Dendritic cell treated with granulocyte-macrophage colony-stimulating factor and Interleukin-4, amounts not matched to agents 40 ng/mL and 50 ng/mL, for 4 days (primary cell): Measurements from ENCODE around the gene CACNA1E.

Experiments
- H3K27ac Mint-ChIP-seq: one replicate; pipeline ENCODE4 v1.8.0; 2022; ENCODE audit warnings: mild to moderate bottlenecking, mixed read lengths
- H3K27me3 Mint-ChIP-seq: one replicate; pipeline ENCODE4 v1.8.0; 2022; ENCODE audit warnings: mild to moderate bottlenecking, mixed read lengths
- H3K36me3 Mint-ChIP-seq: one replicate; pipeline ENCODE4 v1.8.0; 2022; ENCODE audit warnings: low read depth, mixed read lengths
- H3K4me1 Mint-ChIP-seq: one replicate; pipeline ENCODE4 v1.8.0; 2022; ENCODE audit warnings: low read depth, mixed read lengths
- H3K4me3 Mint-ChIP-seq: one replicate; pipeline ENCODE4 v1.8.0; 2022; ENCODE audit warnings: mild to moderate bottlenecking, moderate library complexity, mixed read lengths
- H3K9me3 Mint-ChIP-seq: one replicate; pipeline ENCODE4 v1.8.0; 2022; ENCODE audit warnings: mixed read lengths
- intact Hi-C: fragments of 100-400 bp; cut with micrococcal nuclease; formaldehyde crosslinking; loops from one replicate; pipeline ENCODE4 v1.15.0; 2022

The CACNA1E gene

DNA sequence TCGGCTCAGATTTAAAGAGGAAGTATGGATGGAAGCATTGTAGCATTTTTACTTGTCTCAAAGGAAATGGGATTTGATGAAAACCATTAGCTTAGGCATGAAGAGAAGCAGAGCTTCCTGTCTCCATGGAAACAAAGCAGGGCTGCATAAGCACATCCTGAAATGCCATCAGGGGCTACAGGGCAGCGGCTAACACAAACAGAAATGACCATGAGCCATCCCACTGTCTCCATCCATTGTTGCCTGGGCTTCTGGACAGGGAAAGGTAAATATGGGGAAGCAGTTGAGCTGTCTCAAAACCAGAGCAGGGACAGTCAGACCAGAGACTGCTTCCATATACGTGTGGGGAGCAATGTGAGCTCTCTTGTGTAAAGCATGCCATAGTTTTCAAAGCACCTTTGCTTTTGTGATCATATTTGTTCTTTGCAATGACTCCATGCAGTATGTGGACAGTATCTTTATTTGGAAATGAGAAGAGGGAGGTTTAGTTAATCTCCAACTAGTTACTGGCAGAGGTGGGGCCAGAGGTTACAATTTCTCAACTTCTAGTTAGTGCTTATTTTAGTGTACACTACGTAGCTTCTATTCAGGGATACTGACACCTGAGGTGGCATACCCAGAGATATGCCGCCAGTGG, 176.1 kb downstream of the CACNA1E start:
- H3K4me3 Mint-ChIP-seq = no peak overlapping the region
- H3K36me3 Mint-ChIP-seq = no peaks in the 10 kb centered on the region
- peaks cover 12% of the 10 kb centered on the region for H3K9me3 Mint-ChIP-seq
- intact Hi-C loops = no loop called here
- H3K27ac Mint-ChIP-seq = no peak overlapping the region
- H3K27me3 Mint-ChIP-seq = no peaks in the 10 kb centered on the region
- no peaks in the 10 kb centered on the region for H3K4me1 Mint-ChIP-seq

DNA sequence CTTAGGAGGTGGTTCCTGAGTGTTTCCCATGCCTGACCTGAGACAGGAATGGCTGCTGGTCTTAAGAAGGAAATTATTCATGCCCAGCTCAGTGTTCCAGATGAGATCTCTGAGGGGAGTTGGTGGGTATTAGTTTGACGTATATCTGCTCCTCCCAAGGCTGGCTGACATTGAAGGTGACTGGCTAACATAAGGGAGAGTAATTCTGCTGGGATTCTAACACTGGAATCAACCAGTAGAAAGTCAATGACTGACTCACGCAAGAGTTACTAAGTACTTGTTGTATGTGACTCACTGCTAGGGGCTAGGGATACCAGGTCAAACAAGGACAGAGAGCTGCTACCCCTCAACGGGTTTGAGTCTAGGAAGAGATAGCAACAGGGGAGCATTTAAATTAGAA, 177.3 kb downstream of the CACNA1E start:
- Mint-ChIP-seq H3K27me3 (peaks cover 1% of the 10 kb centered on the region), H3K4me1 (no peaks in the 10 kb centered on the region), H3K27ac (no peak overlapping the region), H3K9me3 (peaks cover 12% of the 10 kb centered on the region), H3K36me3 (no peaks in the 10 kb centered on the region), H3K4me3 (no peak overlapping the region)
- intact Hi-C loops = no loop called here

DNA sequence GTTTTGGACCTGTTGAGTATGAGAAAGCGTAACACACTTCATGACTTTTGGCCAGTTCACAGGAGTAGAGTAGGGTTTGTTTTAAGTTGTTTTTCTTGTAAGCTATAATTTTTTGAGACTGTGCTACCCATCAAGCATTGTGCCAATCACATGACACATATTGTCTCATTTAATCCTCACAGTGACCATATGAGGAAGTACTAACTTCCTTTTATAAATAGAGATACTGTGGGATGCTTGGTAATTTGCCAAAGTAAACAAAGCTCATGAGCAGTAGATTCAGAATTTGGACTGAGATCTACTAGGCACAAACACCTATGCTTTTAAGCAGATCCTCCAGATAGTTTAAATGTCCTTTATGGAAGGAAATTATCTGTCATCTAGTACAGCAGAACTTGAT, 178.3 kb downstream of the CACNA1E start:
- Mint-ChIP-seq H3K27ac (no peak overlapping the region), H3K36me3 (no peaks in the 10 kb centered on the region), H3K4me1 (no peaks in the 10 kb centered on the region), H3K9me3 (peaks cover 12% of the 10 kb centered on the region), H3K4me3 (no peak overlapping the region), H3K27me3 (peaks cover 1% of the 10 kb centered on the region)
- intact Hi-C loops = no loop called here

DNA sequence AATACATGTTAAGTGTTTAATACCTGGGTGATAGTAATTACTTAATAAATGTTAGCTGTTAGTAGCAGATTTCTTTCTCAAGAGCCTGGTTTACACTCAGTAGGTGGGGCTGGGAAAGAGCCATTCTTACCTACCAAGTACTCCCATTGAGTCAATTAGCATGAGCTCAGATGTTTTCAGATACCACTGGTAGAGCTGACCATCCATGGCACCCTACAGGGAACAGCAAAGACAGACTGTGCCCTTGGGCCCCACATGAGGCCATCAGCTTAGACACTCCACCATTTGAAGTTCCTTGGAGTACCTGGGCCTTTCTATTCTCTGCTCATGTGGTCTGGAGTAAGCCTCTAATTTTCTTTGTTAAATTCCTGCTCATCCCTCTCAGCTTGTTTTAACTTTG, 179.3 kb downstream of the CACNA1E start:
- H3K4me1 Mint-ChIP-seq = no peaks in the 10 kb centered on the region

DNA sequence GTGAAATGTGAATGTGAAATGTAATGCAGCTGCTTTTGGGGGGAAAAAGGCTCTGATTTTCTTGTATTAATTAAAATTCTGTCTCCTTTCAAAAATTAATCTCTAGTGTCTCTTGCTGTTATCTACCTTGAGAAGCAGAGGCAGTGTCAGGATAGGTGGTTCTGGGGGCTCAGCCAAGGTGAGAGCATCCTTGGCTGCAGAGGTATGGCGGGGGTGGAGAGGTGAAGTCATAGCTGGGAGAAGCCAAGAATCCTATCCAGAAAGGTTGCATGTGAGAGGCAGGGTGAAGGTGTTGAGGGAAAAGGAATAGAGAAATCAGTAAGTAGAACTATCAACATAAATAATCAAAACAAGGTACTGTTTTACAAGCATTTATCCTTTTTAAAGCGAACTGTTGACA, 181.2 kb downstream of the CACNA1E start:
- intact Hi-C loops = no loop called here
- no peaks in the 10 kb centered on the region for H3K4me1 Mint-ChIP-seq

More for the DNA sequence above, 179.3 kb downstream of the CACNA1E start:
- Mint-ChIP-seq H3K27me3 (peaks cover 1% of the 10 kb centered on the region), H3K36me3 (no peaks in the 10 kb centered on the region), H3K4me3 (no peak overlapping the region), H3K27ac (no peak overlapping the region), H3K9me3 (peaks cover 12% of the 10 kb centered on the region)
- intact Hi-C loops = no loop called here

DNA sequence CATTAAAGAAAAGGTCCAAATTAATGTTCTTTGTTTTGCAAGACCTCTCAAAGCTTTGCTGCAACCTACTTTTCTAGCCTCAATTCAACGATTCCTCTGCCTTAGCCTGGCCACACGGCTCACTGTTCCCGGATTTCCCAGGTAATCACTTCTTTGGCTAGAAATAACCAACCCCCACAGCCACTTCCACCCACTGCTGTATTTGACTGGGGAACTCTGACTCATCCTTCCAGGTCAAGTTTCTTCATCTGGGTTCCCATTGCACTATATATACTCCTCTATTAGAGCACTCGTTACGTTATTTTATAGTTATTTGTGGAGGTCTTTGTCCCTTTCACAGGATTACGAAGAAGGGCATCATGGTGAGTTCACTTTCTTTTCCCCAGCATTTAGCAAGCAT, 185.9 kb downstream of the CACNA1E start:
- intact Hi-C loops = no loop called here
- Mint-ChIP-seq H3K27ac (no peak overlapping the region), H3K4me1 (no peaks in the 10 kb centered on the region), H3K9me3 (no peaks in the 10 kb centered on the region), H3K36me3 (no peaks in the 10 kb centered on the region), H3K27me3 (peaks cover 3% of the 10 kb centered on the region), H3K4me3 (no peak overlapping the region)

More for the DNA sequence above, 181.2 kb downstream of the CACNA1E start:
- H3K36me3 Mint-ChIP-seq = no peaks in the 10 kb centered on the region
- no peak overlapping the region for H3K27ac Mint-ChIP-seq
- H3K27me3 Mint-ChIP-seq = peaks cover 3% of the 10 kb centered on the region
- no peak overlapping the region for H3K4me3 Mint-ChIP-seq
- peaks cover 12% of the 10 kb centered on the region for H3K9me3 Mint-ChIP-seq

DNA sequence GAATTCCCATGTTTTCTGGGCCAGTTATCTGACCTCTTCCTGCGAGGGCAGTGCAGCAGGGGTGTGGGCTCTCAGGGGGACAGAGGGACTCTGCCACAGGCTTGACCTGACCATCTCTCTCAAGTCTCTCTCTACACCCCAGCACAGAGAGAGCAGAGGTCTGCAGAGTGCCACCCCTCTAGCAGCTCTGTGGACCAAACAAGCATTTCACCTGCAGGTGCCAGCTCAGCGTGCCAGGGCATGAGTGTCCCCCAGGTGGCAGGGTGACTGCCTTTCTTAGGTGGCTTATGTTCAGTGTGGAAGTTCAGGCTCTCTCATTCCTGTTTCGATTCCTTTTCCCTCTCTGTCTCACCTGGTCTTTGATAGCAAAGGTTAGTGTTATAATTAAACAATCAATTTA, 191.3 kb downstream of the CACNA1E start:
- H3K27me3 Mint-ChIP-seq = peaks cover 5% of the 10 kb centered on the region
- H3K27ac Mint-ChIP-seq = no peak overlapping the region
- no peaks in the 10 kb centered on the region for H3K9me3 Mint-ChIP-seq
- intact Hi-C loops = loop anchor here (10.0 kb wide), 1 partner anchor 200 kb away; no protein-coding TSS in a partner anchor
- no peak overlapping the region for H3K4me3 Mint-ChIP-seq
- no peaks in the 10 kb centered on the region for H3K36me3 Mint-ChIP-seq
- H3K4me1 Mint-ChIP-seq = no peaks in the 10 kb centered on the region

DNA sequence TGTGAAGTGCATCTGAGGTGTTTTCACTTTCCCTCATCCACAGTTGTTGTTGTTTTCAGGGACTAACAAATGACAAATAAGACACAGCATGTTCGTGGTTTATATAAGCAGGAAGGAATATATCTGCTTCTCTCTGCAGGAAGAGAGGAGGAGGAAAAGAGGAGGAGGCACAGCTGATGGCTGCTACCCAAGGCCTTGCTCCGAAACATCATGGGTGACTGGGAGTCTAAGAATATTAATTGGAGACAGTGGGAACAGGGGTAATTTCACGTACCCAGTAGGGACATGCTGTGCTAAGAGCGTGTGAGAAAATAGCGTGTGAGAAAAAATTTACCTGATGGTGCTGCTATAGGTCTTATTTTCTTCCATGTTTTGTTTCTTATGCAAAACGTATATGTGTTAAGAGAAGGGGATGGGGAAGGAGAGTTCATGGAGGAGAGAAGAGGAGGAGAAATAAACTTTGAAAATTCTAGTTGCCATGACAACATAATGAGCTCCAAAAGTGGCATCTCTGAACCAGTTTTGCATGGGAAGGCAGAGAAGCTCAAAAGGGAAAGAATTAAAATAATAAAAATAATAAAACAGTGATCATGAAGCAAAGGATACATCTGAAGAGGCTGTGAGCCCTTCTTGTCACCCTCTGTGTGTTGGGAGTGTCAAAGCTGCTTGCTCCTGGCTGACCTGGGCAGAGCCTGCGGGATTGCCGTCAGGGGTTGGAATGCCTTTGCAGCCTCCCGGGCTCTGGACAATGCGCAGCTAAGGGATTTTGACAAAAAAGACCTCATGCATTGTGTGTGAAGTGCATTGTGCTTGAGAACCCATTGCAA, 192.0 kb downstream of the CACNA1E start:
- H3K36me3 Mint-ChIP-seq = no peaks in the 10 kb centered on the region
- H3K9me3 Mint-ChIP-seq = no peaks in the 10 kb centered on the region
- H3K27ac Mint-ChIP-seq = no peak overlapping the region
- H3K27me3 Mint-ChIP-seq = peaks cover 5% of the 10 kb centered on the region
- intact Hi-C loops = loop anchor here (10.0 kb wide), 1 partner anchor 201 kb away; no protein-coding TSS in a partner anchor
- H3K4me1 Mint-ChIP-seq = no peaks in the 10 kb centered on the region
- H3K4me3 Mint-ChIP-seq = no peak overlapping the region

DNA sequence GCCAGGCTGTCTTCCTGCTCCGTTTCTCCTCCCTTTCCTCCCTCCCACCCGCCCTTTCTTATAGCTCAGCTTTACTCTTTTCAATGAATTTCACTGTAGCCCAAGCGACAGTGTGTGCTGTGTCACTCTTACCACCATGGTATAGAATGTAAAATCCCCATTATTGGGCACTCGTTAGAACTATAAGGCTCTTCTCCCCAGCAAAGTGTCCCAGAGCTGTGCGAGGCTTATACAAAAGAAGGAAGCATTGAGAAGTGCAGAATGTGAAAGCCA, 192.5 kb downstream of the CACNA1E start:
- Mint-ChIP-seq H3K27ac (no peak overlapping the region), H3K4me3 (no peak overlapping the region), H3K27me3 (peaks cover 5% of the 10 kb centered on the region), H3K36me3 (no peaks in the 10 kb centered on the region), H3K9me3 (no peaks in the 10 kb centered on the region), H3K4me1 (no peaks in the 10 kb centered on the region)
- intact Hi-C loops = loop anchor here (10.0 kb wide), 1 partner anchor 201 kb away; no protein-coding TSS in a partner anchor

DNA sequence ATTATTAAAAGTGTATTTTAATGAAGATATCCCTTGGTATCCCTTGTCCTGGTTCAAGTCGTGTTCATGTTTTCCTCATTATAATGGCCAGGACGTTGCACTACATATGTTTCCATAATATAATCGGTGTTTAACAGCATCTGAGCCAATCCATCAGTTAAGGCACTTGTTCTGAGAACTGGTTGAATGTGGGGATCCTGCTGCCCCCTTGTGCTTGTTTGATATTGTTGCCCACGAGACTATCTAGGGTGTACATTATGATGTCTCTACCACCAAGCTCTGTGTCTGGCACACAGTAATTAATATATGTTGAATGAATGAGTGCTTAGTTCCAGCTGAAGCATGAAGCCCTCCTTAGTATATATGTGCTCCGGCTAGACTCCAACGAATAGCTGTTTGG, 193.0 kb downstream of the CACNA1E start:
- Mint-ChIP-seq H3K4me1 (no peaks in the 10 kb centered on the region), H3K27ac (no peak overlapping the region), H3K9me3 (no peaks in the 10 kb centered on the region), H3K4me3 (no peak overlapping the region), H3K36me3 (no peaks in the 10 kb centered on the region), H3K27me3 (peaks cover 5% of the 10 kb centered on the region)
- intact Hi-C loops = loop anchor here (10.0 kb wide), 1 partner anchor 201 kb away; no protein-coding TSS in a partner anchor

DNA sequence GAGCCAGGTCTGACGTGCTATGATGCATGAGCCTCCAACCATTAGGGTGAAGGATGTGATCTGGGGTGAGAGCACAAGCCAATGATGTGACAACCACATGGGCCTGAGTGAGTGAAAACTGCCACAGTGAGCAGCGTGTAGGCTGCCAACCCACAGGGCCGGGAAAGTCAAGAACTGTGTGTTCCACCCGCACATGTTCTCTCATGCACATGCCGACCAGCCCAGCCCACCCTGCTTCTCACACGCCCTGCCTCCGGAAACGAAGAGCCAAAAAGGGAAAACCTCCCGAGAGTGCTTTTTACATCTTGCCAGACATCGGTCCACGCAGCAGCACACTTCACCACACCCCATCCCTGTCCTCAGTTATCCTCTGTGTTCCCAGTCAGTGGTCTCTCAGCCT, 197.0 kb downstream of the CACNA1E start:
- no peaks in the 10 kb centered on the region for H3K4me1 Mint-ChIP-seq

DNA sequence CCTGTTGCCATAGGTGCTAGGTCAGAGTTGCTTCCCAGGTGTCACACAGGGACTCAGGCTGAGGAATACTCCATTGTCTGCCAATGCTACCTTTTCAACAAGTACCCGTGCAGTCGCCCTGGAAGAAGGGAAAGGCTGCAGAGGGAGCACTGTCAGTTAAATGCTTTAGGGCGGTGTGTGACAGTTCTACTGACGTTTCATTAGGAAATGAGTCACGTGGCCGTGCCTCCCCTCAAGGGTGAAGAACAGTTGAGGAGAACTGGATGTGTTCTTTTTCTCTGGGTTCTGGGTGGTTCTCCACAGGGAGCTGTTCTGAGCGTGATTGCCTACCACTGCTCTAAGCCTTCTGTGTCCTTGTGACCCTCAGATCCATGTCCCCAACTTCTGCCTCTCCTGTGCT, 197.6 kb downstream of the CACNA1E start:
- Mint-ChIP-seq H3K27ac (no peak overlapping the region), H3K4me1 (no peaks in the 10 kb centered on the region), H3K36me3 (no peaks in the 10 kb centered on the region), H3K9me3 (no peaks in the 10 kb centered on the region), H3K4me3 (no peak overlapping the region), H3K27me3 (peaks cover 4% of the 10 kb centered on the region)
- intact Hi-C loops = no loop called here

More for the DNA sequence above, 197.0 kb downstream of the CACNA1E start:
- intact Hi-C loops = no loop called here
- no peak overlapping the region for H3K27ac Mint-ChIP-seq
- H3K4me3 Mint-ChIP-seq = no peak overlapping the region
- peaks cover 5% of the 10 kb centered on the region for H3K27me3 Mint-ChIP-seq
- H3K9me3 Mint-ChIP-seq = no peaks in the 10 kb centered on the region
- no peaks in the 10 kb centered on the region for H3K36me3 Mint-ChIP-seq

DNA sequence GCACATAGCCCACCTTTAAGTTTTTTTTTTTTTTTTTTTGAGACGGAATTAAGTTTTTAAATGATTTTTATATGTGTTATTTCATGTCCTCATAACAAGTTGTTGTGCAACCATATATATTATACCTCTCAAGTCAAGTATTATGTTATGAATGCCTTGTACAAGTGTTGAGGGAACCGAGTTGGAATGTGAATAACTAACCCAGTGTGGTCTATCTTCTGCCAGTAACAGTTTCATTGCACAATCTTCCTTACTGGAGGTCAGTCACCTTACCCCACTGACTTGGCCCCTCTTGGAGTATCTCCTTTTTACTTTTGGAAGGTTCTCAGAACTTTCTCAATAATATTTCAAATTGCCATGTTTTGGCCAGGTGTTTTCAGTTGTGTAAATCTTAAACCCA, 201.9 kb downstream of the CACNA1E start:
- Mint-ChIP-seq H3K27me3 (peaks cover 2% of the 10 kb centered on the region), H3K4me3 (no peak overlapping the region), H3K9me3 (no peaks in the 10 kb centered on the region), H3K27ac (no peak overlapping the region), H3K36me3 (no peaks in the 10 kb centered on the region), H3K4me1 (no peaks in the 10 kb centered on the region)
- intact Hi-C loops = no loop called here

DNA sequence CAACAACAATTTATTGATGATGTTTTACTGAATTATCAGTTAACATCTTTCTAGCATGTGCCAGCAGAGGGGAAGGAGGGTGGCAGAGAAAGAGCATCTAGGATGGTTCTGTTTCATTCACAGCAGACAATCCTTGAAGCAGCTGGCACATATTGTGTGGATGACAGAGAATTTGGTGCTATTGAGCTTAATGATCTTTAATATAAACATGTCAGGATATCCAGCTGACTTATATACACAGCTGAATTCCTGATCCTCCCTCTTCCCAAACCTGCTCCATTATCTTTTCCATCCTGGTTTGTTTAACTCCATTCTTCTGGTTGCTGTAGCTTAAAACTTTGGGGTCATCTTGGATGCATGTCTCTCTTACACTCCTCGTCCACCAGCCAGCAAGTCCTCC, 218.6 kb downstream of the CACNA1E start:
- H3K9me3 Mint-ChIP-seq = no peaks in the 10 kb centered on the region
- H3K36me3 Mint-ChIP-seq = no peaks in the 10 kb centered on the region
- H3K27ac Mint-ChIP-seq = no peak overlapping the region
- no peaks in the 10 kb centered on the region for H3K4me1 Mint-ChIP-seq
- no peak overlapping the region for H3K4me3 Mint-ChIP-seq
- no peaks in the 10 kb centered on the region for H3K27me3 Mint-ChIP-seq
- intact Hi-C loops = no loop called here
